Breast epithelium (tissue), 3 donors: Measurements from ENCODE around the gene RPL15.

Source experiments
- POLR2A ChIP-seq: fragments of 450-650 bp; IDR thresholded peaks from one replicate; pipeline ENCODE4 v1.6.1; 2016; ENCODE audit warnings: antibody characterized with exemption, mild to moderate bottlenecking, moderate library complexity
- TF ChIP-seq, protein P1 (sequence below), 3 donors: fragments of 450-650 bp; IDR thresholded peaks; one replicate each; pipeline ENCODE4 v1.5.1; 2016 to 2017; ENCODE audit warnings: antibody characterized with exemption in 3 of 3, mild to moderate bottlenecking in 3 of 3, moderate library complexity in 3 of 3

DNA sequence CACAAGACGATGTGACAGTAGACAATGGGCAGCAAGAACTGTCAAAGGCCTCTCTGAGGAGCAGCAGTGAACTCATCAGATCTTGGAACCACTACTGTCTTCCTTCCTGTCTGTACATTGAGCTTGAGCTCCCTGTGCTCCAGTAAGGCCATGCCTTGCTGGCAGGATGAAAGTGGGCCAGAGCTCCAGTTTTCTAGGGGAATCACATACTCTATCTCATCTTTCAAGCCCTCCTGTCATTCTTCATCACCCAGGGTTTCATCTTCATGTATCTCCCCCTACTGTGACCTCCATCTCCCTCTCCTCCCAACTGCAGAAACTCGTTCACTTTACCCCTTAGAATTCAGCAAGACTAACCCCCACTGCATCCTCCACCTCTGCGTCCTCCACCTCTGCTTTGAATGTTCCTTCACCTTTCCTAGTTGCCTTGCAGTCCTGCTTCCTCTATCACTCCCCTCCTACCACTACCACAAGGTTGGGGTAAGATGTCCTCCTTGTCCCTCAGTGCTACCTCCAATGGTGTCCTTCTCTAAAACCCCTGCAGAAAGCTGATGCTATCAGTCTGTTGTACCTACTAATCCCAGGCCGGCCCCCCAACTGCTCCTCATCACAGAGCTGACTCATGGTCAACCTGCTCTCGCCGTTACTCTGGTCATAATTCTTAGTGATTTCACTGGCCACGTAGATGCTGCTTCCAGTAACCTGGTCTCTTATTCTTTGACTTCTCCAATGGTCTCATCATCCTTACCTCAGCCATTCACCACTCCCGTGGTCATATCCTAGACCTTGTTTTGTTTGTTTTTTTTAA is 22.5 kb upstream of the RPL15 start:
- TF ChIP-seq, protein P1, sequence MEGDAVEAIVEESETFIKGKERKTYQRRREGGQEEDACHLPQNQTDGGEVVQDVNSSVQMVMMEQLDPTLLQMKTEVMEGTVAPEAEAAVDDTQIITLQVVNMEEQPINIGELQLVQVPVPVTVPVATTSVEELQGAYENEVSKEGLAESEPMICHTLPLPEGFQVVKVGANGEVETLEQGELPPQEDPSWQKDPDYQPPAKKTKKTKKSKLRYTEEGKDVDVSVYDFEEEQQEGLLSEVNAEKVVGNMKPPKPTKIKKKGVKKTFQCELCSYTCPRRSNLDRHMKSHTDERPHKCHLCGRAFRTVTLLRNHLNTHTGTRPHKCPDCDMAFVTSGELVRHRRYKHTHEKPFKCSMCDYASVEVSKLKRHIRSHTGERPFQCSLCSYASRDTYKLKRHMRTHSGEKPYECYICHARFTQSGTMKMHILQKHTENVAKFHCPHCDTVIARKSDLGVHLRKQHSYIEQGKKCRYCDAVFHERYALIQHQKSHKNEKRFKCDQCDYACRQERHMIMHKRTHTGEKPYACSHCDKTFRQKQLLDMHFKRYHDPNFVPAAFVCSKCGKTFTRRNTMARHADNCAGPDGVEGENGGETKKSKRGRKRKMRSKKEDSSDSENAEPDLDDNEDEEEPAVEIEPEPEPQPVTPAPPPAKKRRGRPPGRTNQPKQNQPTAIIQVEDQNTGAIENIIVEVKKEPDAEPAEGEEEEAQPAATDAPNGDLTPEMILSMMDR (IDR thresholded peaks at IDR 0.05), result no peak
- no peak for TF ChIP-seq POLR2A
